Endothelial cell (in vitro differentiated cells): Measurements from ENCODE around the gene OGFOD1. TPM values are rescaled to one million over a fixed set of nuclear protein-coding genes. Genes with fewer than 3 reads are reported as not detected.

Source experiments
- DNase-seq: peaks from one replicate; pipeline ENCODE4 v3.0.0; 2021; ENCODE audit warnings: low spot score
- H3K27ac Mint-ChIP-seq: one replicate; pipeline ENCODE4 v1.8.0; 2021; ENCODE audit warnings: mixed read lengths, inconsistent platforms; ENCODE audit not compliant: unreplicated experiment
- H3K27me3 Mint-ChIP-seq: one replicate; pipeline ENCODE4 v1.8.0; 2021; ENCODE audit warnings: mild to moderate bottlenecking, moderate library complexity, mixed read lengths, inconsistent platforms; ENCODE audit not compliant: unreplicated experiment
- H3K36me3 Mint-ChIP-seq: one replicate; pipeline ENCODE4 v1.8.0; 2021; ENCODE audit warnings: mild to moderate bottlenecking, low read depth, mixed read lengths, inconsistent platforms; ENCODE audit not compliant: unreplicated experiment
- H3K4me1 Mint-ChIP-seq: one replicate; pipeline ENCODE4 v1.8.0; 2021; ENCODE audit warnings: mild to moderate bottlenecking, mixed read lengths, inconsistent platforms; ENCODE audit not compliant: unreplicated experiment
- H3K4me3 Mint-ChIP-seq: one replicate; pipeline ENCODE4 v1.8.0; 2021; ENCODE audit warnings: mild to moderate bottlenecking, mixed read lengths, inconsistent platforms; ENCODE audit not compliant: unreplicated experiment
- H3K9me3 Mint-ChIP-seq: one replicate; pipeline ENCODE4 v1.8.0; 2021; ENCODE audit warnings: mixed read lengths, inconsistent platforms; ENCODE audit not compliant: unreplicated experiment
- CTCF ChIP-seq: fragments of 200-600 bp; sonication (generic); IDR thresholded peaks from one replicate; pipeline ENCODE4 v1.5.0; 2021; ENCODE audit warnings: antibody characterized with exemption; ENCODE audit not compliant: unreplicated experiment
- total RNA-seq: library from RNA; stranded (reverse); fragmentation: NEBNext Ultra II Directional; extraction: Animal tissue kit (Norgen Biotek cat#: 25700); gene quantifications from one replicate; pipeline ENCODE4 v1.2.1, GENCODE V29; 2021; ENCODE audit not compliant: unreplicated experiment

OGFOD1 gene
- total RNA-seq, 1 donor from 2014 or later: 24.8 TPM

- TF ChIP-seq CTCF: no peak
- Mint-ChIP-seq H3K9me3 (no peaks in the 10 kb centered on the region), H3K27ac (no peak overlapping the region), H3K4me1 (peaks cover 8% of the 10 kb centered on the region), H3K27me3 (no peaks in the 10 kb centered on the region), H3K36me3 (no peaks in the 10 kb centered on the region), H3K4me3 (no peak overlapping the region)
- DNase-seq: no peak
Measured at GRCh38 chr16:56517206-56517605, 65.9 kb downstream of the OGFOD1 start.

- no peaks in the 10 kb centered on the region for H3K36me3 Mint-ChIP-seq
- H3K27ac Mint-ChIP-seq: peak overlapping the region; percentile 17
- H3K4me1 Mint-ChIP-seq: peaks cover 8% of the 10 kb centered on the region
- no peak for DNase-seq
- TF ChIP-seq CTCF: no peak
- H3K4me3 Mint-ChIP-seq: peak overlapping the region; percentile 87
- no peaks in the 10 kb centered on the region for H3K9me3 Mint-ChIP-seq
- no peaks in the 10 kb centered on the region for H3K27me3 Mint-ChIP-seq
Measured at GRCh38 chr16:56518425-56518824, 67.1 kb downstream of the OGFOD1 start.

- Mint-ChIP-seq H3K9me3 (no peaks in the 10 kb centered on the region), H3K4me1 (peaks cover 8% of the 10 kb centered on the region), H3K4me3 (peak within 1 kb of the TSS; percentile 89), H3K27ac (peak within 1 kb of the TSS; percentile 52), H3K27me3 (no peaks in the 10 kb centered on the region), H3K36me3 (no peaks in the 10 kb centered on the region)
- peak; percentile 89 for DNase-seq
- TF ChIP-seq CTCF: no peak
Measured at GRCh38 chr16:56519459-56520250, 68.3 kb downstream of the OGFOD1 start, which contains the start of gene BBS2. Gene BBS2, minus strand, starts transcription at chr16:56520024. Its CDS starts 162 bp downstream, at chr16:56519862.

- TF ChIP-seq CTCF: no peak
Measured at GRCh38 chr16:56520251-56520577, 68.9 kb downstream of the OGFOD1 start.

GRCh38 chr16:56525236-56525635, 73.9 kb downstream of the OGFOD1 start:
- no peak overlapping the region for H3K4me3 Mint-ChIP-seq
- H3K27me3 Mint-ChIP-seq: no peaks in the 10 kb centered on the region
- no peaks in the 10 kb centered on the region for H3K9me3 Mint-ChIP-seq
- peaks cover 6% of the 10 kb centered on the region for H3K4me1 Mint-ChIP-seq
- TF ChIP-seq CTCF: no peak
- no peak for DNase-seq
- H3K36me3 Mint-ChIP-seq: no peaks in the 10 kb centered on the region
- H3K27ac Mint-ChIP-seq: no peak overlapping the region

More at GRCh38 chr16:56520251-56520577, 68.9 kb downstream of the OGFOD1 start:
- peaks cover 8% of the 10 kb centered on the region for H3K4me1 Mint-ChIP-seq
- H3K36me3 Mint-ChIP-seq: no peaks in the 10 kb centered on the region
- H3K4me3 Mint-ChIP-seq: peak overlapping the region; percentile 89
- no peaks in the 10 kb centered on the region for H3K27me3 Mint-ChIP-seq
- no peaks in the 10 kb centered on the region for H3K9me3 Mint-ChIP-seq
- H3K27ac Mint-ChIP-seq: peak overlapping the region; percentile 52
- no peak for DNase-seq
